HG02943 (cell line): ENCODE results near the gene VAV2.
"Not testable (repeated sequence)": the region's sequence is repeated elsewhere in the genome, so short reads cannot be mapped to it uniquely, and the experiment has no call there.

Source experiments
- ATAC-seq: cut with Tn5 transposase; IDR thresholded peaks from one replicate; pipeline ENCODE4 v1.9.1; 2021; ENCODE audit warnings: mild to moderate bottlenecking, low read depth, moderate library complexity; ENCODE audit not compliant: unreplicated experiment

Gene VAV2

GRCh38 chr9:133777068-133777791 is 214.9 kb downstream of the VAV2 start:
- no peak for ATAC-seq

- ATAC-seq, result no peak
Observed at GRCh38 chr9:133775951-133776905, 215.9 kb downstream of the VAV2 start.

- no peak for ATAC-seq
Observed at GRCh38 chr9:133775291-133775690, 216.8 kb downstream of the VAV2 start.

- ATAC-seq, result no peak
Observed at GRCh38 chr9:133774799-133775198, 217.3 kb downstream of the VAV2 start.

GRCh38 chr9:133773889-133774655 is 218.1 kb downstream of the VAV2 start:
- ATAC-seq, result no peak

- no peak for ATAC-seq
Observed at GRCh38 chr9:133772581-133772980, 219.5 kb downstream of the VAV2 start.

GRCh38 chr9:133771486-133772482 is 220.3 kb downstream of the VAV2 start:
- ATAC-seq, result no peak

- no peak for ATAC-seq
Observed at GRCh38 chr9:133770076-133770777, 221.9 kb downstream of the VAV2 start.

GRCh38 chr9:133769511-133770075 is 222.5 kb downstream of the VAV2 start:
- no peak for ATAC-seq

- no peak for ATAC-seq
Observed at GRCh38 chr9:133768859-133769510, 223.1 kb downstream of the VAV2 start.

GRCh38 chr9:133768371-133768858 is 223.7 kb downstream of the VAV2 start:
- ATAC-seq, result no peak

- no peak for ATAC-seq
Observed at GRCh38 chr9:133767625-133768024, 224.5 kb downstream of the VAV2 start.

- ATAC-seq, result no peak
Observed at GRCh38 chr9:133767008-133767407, 225.1 kb downstream of the VAV2 start.

GRCh38 chr9:133766234-133766633 is 225.9 kb downstream of the VAV2 start:
- not testable (repeated sequence) for ATAC-seq

- no peak for ATAC-seq
Observed at GRCh38 chr9:133763272-133764183, 228.6 kb downstream of the VAV2 start.

GRCh38 chr9:133762488-133763271 is 229.4 kb downstream of the VAV2 start:
- no peak for ATAC-seq
